CD4-positive, alpha-beta memory T cell (primary cell): Measurements from ENCODE around the gene KSR1. TPM values are rescaled to one million over a fixed set of nuclear protein-coding genes. Genes with fewer than 3 reads are reported as not detected.

Source experiments
- CTCF ChIA-PET: fragments of 350-600 bp; sonication (Branson Sonifier 250); formaldehyde crosslinking; loops from one replicate; lab custom pipeline; 2021; ENCODE audit warnings: inconsistent platforms; ENCODE audit not compliant: partially characterized antibody; lab: Charles Lee
- POLR2A ChIA-PET: fragments of 350-600 bp; sonication (Branson Sonifier 250); formaldehyde crosslinking; loops from one replicate; lab custom pipeline; 2021; ENCODE audit not compliant: partially characterized antibody; lab: Charles Lee
- DNase-seq, 5 donors: peaks; one replicate each; pipeline versions ENCODE4 v3.0.0 to v3.0.0-alpha.2; 2020 to 2022; ENCODE audit warnings: mixed read lengths in 1 of 5
- H3K27ac ChIP-seq: one replicate; pipeline ENCODE4 v1.7.0; 2013; ENCODE audit warnings: low read depth, low read length
- H3K27me3 ChIP-seq: 2 replicates; pipeline ENCODE4 v1.7.0; 2013; ENCODE audit warnings: mild to moderate bottlenecking, low read length, moderate library complexity; ENCODE audit not compliant: insufficient read depth
- H3K36me3 ChIP-seq: 2 replicates; pipeline ENCODE4 v1.7.0; 2013; ENCODE audit warnings: mild to moderate bottlenecking, low read length, moderate library complexity; ENCODE audit not compliant: insufficient read depth
- H3K4me1 ChIP-seq: 2 replicates; pipeline ENCODE4 v1.7.0; 2013; ENCODE audit warnings: mild to moderate bottlenecking, low read length, moderate library complexity; ENCODE audit not compliant: insufficient read depth
- H3K4me3 ChIP-seq, 2 donors: one replicate each; pipeline ENCODE4 v1.7.0; 2013; ENCODE audit warnings: low read length in 2 of 2, mild to moderate bottlenecking in 1 of 2
- H3K9me3 ChIP-seq, 2 donors: one replicate each; pipeline ENCODE4 v1.7.0; 2013; ENCODE audit warnings: low read length in 2 of 2, control low read depth in 1 of 2; ENCODE audit not compliant: control insufficient read depth in 1 of 2
- H3K27ac Mint-ChIP-seq, 7 donors: one replicate each; pipeline ENCODE4 v1.8.0; 2020 to 2021; ENCODE audit warnings: mixed read lengths in 7 of 7, mild to moderate bottlenecking in 6 of 7, inconsistent platforms in 3 of 7, moderate library complexity in 3 of 7
- H3K27me3 Mint-ChIP-seq, 2 donors: one replicate each; pipeline ENCODE4 v1.8.0; 2020 to 2021; ENCODE audit warnings: mixed read lengths in 2 of 2
- H3K36me3 Mint-ChIP-seq, 2 donors: one replicate each; pipeline ENCODE4 v1.8.0; 2020 to 2021; ENCODE audit warnings: mixed read lengths in 2 of 2, inconsistent platforms in 1 of 2, mild to moderate bottlenecking in 1 of 2
- H3K4me1 Mint-ChIP-seq, 4 donors: one replicate each; pipeline ENCODE4 v1.8.0; 2020 to 2021; ENCODE audit warnings: mixed read lengths in 4 of 4, mild to moderate bottlenecking in 1 of 4
- H3K4me3 Mint-ChIP-seq, 8 donors: one replicate each; pipeline ENCODE4 v1.8.0; 2020 to 2021; ENCODE audit warnings: mixed read lengths in 8 of 8, mild to moderate bottlenecking in 7 of 8, moderate library complexity in 6 of 8, inconsistent platforms in 3 of 8
- H3K9me3 Mint-ChIP-seq, 8 donors: one replicate each; pipeline ENCODE4 v1.8.0; 2020 to 2021; ENCODE audit warnings: mixed read lengths in 8 of 8, mild to moderate bottlenecking in 5 of 8, inconsistent platforms in 3 of 8, moderate library complexity in 1 of 8
- intact Hi-C: fragments of 100-400 bp; cut with micrococcal nuclease; formaldehyde crosslinking; loops from one replicate; pipeline ENCODE4 v1.15.1; 2023
- polyA plus RNA-seq, 2 donors: library from polyadenylated mRNA; unstranded; fragments of 300-500 nt; fragmentation: Illumina TruSeq; gene quantifications; one replicate each; pipeline ENCODE4 v1.2.3, GENCODE V29; 2021
- total RNA-seq, 2 experiments: library from RNA; stranded (reverse); gene quantifications; one replicate each; pipeline ENCODE4 v1.2.3, GENCODE V29; 2021

KSR1 gene
- total and polyA plus RNA-seq, 4 experiments from 2014 or later: 0.77 to 40.0 (median 18.7) TPM

DNA sequence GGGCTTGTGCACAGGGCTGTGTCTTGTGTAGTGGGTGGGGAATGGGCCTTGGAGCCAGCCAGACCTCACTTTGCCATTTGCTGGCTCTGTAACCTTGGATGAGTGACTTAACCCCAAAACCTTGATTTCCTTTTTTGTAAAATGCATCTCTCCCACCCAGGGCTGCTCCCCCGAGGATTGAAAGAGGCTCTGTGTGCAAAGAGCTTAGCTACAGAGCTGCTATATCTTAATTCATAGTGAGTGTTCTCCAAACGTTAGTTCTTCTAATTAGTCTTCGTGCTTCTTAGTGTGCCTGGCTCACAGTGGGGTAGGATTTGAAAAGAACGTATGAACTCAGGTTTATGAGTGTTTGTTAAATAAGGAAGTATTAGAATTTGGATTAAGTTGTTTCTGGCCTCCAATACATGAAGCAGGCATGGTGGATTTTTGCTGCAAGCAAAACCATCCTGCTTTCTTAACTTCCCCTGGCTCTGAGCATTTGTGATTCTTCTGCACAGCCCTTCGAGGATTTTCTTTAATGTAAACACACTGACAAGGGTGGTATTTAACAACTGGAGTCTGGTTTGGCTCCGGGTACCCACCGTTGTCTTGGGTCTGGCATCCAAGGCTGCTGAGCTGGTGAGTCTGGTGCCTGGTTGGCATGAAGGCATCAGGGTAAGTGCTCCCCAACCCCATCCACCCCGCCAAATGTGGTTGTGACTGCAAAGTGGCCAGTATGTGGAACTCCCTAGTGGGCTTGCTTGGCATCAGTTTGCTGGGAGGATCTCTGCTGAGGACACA, 29.7 kb downstream of the KSR1 start:
- no peaks in the 10 kb centered on the region for H3K9me3 ChIP-seq
- Mint-ChIP-seq H3K27me3 (no peaks in the 10 kb centered on the region), H3K9me3 (no peaks in the 10 kb centered on the region), H3K4me1 (peaks cover 13 to 24% (median 18%) of the 10 kb centered on the region in 4 donors), H3K4me3 (no peak overlapping the region), H3K36me3 (peaks cover 0 to 1% of the 10 kb centered on the region in 2 donors), H3K27ac (peak overlapping the region in 2 of 7 donors; percentile 14 to 16)
- intact Hi-C loops: no loop called here
- H3K36me3 ChIP-seq: no peaks in the 10 kb centered on the region
- POLR2A ChIA-PET: interaction anchor here (1.6 kb wide), 1 partner anchor 30 kb away, joined by 4 read pairs; the partner anchor contains the start of gene KSR1
- H3K4me3 ChIP-seq: no peak overlapping the region
- no peak overlapping the region for H3K27ac ChIP-seq
- CTCF ChIA-PET: no interaction called here
- H3K27me3 ChIP-seq: no peaks in the 10 kb centered on the region
- peaks cover 11% of the 10 kb centered on the region for H3K4me1 ChIP-seq
- DNase-seq: no peak

DNA sequence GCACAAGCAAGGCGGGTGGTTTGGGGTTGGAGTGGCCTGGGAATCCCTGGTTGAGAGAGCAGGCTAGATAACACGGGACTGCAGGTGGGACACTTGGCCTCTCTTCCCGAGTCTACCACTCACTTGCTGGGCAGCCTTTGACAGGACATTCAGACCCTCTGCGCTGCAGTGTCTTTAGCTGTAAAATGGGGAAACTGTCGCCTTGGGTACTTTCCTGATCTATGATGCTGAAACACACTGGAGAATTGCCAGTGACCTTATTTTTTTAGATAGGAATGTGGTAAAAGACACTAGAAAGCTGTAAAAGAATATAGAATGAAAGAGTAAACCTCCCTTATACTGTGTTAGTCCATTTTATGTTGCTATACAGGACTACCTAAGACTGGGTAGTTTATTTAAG, 30.5 kb downstream of the KSR1 start:
- POLR2A ChIA-PET: no interaction called here
- intact Hi-C loops: no loop called here
- Mint-ChIP-seq H3K4me3 (no peak overlapping the region), H3K9me3 (no peaks in the 10 kb centered on the region), H3K4me1 (peaks cover 6 to 16% (median 11%) of the 10 kb centered on the region in 4 donors), H3K27ac (no peak overlapping the region), H3K36me3 (peaks cover 0 to 1% of the 10 kb centered on the region in 2 donors), H3K27me3 (no peaks in the 10 kb centered on the region)
- CTCF ChIA-PET: no interaction called here
- H3K27me3 ChIP-seq: no peaks in the 10 kb centered on the region
- DNase-seq: no peak
- no peaks in the 10 kb centered on the region for H3K9me3 ChIP-seq
- no peak overlapping the region for H3K27ac ChIP-seq
- H3K36me3 ChIP-seq: no peaks in the 10 kb centered on the region
- H3K4me3 ChIP-seq: no peak overlapping the region
- peaks cover 3% of the 10 kb centered on the region for H3K4me1 ChIP-seq

DNA sequence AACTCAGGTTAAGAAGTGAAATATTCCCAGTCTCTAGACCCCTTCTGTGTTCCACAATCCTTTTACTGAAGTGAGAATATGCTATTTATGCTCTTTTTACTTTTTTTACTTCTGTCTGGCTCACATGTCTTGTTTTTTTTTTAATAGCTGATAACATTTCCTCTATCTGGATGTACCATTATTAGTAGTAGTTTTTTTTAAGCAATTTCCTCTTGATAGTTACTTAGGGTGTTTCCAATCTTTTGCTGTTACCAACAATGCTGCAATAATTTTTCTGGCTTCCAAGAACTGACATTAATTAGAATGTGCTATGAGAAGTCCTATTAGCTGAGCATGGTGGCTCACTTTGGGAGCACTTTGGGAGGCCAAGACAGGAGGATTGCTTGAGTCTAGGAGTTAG, 32.0 kb downstream of the KSR1 start:
- Mint-ChIP-seq H3K27ac (peak overlapping the region in 1 of 7 donors; percentile 23), H3K9me3 (no peaks in the 10 kb centered on the region), H3K4me1 (peaks cover 0 to 8% (median 5%) of the 10 kb centered on the region in 4 donors), H3K36me3 (no peaks in the 10 kb centered on the region), H3K27me3 (no peaks in the 10 kb centered on the region), H3K4me3 (no peak overlapping the region)
- Histone ChIP-seq H3K9me3 (no peaks in the 10 kb centered on the region), H3K27ac (no peak overlapping the region), H3K4me3 (no peak overlapping the region), H3K36me3 (no peaks in the 10 kb centered on the region), H3K4me1 (no peaks in the 10 kb centered on the region), H3K27me3 (no peaks in the 10 kb centered on the region)
- intact Hi-C loops: no loop called here
- no peak for DNase-seq
- CTCF ChIA-PET: no interaction called here
- POLR2A ChIA-PET: no interaction called here

DNA sequence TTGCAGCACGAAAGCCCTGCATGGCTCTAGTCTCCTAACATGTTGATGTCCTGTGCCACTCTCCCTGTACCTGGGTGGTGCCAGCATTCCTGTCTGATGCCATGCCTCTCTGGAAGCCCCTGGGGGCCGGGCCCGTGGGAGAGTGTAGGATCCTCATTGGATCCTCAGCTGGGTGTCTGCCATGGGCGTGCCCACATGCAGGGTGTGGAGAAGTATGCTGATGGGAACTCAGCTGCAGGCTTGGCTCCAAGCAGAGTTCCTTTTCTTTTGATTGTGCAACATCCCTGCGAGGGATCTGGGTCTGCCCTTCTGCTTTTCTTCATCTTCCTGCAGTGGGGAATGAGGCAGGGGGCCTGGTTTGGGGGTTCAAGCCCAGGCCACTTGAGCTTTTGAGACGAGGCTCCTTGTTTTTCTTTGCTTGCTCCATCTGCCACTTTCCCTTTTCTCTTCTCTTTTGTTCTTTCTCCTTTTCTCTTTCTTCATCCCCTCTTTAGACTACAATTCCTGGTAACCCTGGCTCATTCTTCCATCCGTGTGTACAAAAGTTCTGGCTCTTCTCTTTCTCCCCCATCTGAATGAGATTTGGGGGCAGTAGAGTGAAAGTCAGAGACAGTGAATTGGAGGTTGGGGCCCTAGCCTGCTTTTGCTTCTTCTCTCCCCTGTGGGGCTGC, 32.9 kb downstream of the KSR1 start:
- no peaks in the 10 kb centered on the region for H3K36me3 Mint-ChIP-seq
- ChIA-PET POLR2A (no interaction called here), CTCF (no interaction called here)
- no peak overlapping the region for H3K27ac Mint-ChIP-seq
- no peaks in the 10 kb centered on the region for H3K4me1 ChIP-seq
- no peak for DNase-seq
- no peaks in the 10 kb centered on the region for H3K36me3 ChIP-seq
- peaks cover 0 to 8% (median 5%) of the 10 kb centered on the region in 4 donors for H3K4me1 Mint-ChIP-seq
- no peaks in the 10 kb centered on the region for H3K9me3 Mint-ChIP-seq
- H3K27me3 Mint-ChIP-seq: no peaks in the 10 kb centered on the region
- no peaks in the 10 kb centered on the region for H3K9me3 ChIP-seq
- intact Hi-C loops: no loop called here
- H3K4me3 ChIP-seq: no peak overlapping the region
- H3K4me3 Mint-ChIP-seq: peak overlapping the region in 2 of 8 donors; percentile 11 to 21
- H3K27me3 ChIP-seq: no peaks in the 10 kb centered on the region
- H3K27ac ChIP-seq: no peak overlapping the region

DNA sequence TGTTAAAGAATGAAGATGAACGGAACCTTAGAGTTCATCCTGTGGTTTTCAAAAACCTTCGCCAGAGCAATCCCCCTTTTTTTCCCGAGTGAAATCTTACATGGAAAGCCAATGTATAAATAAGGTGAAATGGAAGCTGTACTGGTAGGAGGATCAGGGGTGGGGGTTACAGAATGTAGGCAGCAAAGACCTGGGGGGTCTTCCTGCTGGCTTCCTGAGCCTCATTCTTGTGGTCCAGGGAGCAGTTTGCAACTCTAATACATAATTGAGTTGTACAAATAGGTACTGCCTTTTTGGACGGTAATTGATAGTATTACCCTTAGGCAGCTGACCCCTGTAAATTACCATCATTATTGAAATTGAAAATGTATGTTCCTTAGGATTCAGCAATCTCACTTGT, 34.1 kb downstream of the KSR1 start:
- Mint-ChIP-seq H3K27me3 (no peaks in the 10 kb centered on the region), H3K36me3 (no peaks in the 10 kb centered on the region), H3K27ac (no peak overlapping the region), H3K4me1 (peaks cover 0 to 8% (median 5%) of the 10 kb centered on the region in 4 donors), H3K9me3 (no peaks in the 10 kb centered on the region), H3K4me3 (no peak overlapping the region)
- intact Hi-C loops: no loop called here
- Histone ChIP-seq H3K4me1 (no peaks in the 10 kb centered on the region), H3K4me3 (no peak overlapping the region), H3K9me3 (no peaks in the 10 kb centered on the region), H3K27ac (no peak overlapping the region), H3K36me3 (no peaks in the 10 kb centered on the region), H3K27me3 (no peaks in the 10 kb centered on the region)
- no peak for DNase-seq
- CTCF ChIA-PET: no interaction called here
- POLR2A ChIA-PET: no interaction called here

DNA sequence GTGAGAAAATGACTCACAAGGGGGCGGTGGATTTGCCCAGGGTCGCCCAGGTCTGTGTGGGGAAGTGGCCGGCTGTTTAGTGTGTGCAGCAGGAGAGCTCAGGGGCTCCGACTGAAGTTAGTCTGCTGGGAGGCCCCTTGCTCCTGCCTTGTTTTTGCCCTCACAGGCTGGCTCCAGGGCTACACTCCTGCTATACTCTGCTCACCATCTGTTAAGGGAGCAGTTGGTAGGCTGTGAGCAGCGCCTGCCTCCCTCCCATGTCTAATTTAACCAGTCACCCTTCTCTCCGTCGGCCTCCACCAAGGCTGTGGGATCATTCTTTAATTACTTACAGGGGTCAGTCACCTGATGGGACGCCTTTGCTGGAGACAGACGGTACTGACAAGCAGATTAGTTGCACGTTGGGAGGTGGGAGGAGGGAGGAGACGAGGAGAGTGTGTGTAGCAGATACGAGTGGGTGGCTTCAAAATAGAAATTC, 35.5 kb downstream of the KSR1 start:
- Histone ChIP-seq H3K36me3 (no peaks in the 10 kb centered on the region), H3K27ac (no peak overlapping the region), H3K4me1 (no peaks in the 10 kb centered on the region), H3K4me3 (no peak overlapping the region), H3K9me3 (no peaks in the 10 kb centered on the region), H3K27me3 (no peaks in the 10 kb centered on the region)
- ChIA-PET POLR2A (no interaction called here), CTCF (no interaction called here)
- Mint-ChIP-seq H3K4me1 (peaks cover 0 to 8% (median 5%) of the 10 kb centered on the region in 4 donors), H3K27me3 (no peaks in the 10 kb centered on the region), H3K36me3 (no peaks in the 10 kb centered on the region), H3K27ac (peak overlapping the region in 2 of 7 donors; percentile 4 to 22), H3K9me3 (no peaks in the 10 kb centered on the region), H3K4me3 (no peak overlapping the region)
- intact Hi-C loops: no loop called here
- DNase-seq: no peak

DNA sequence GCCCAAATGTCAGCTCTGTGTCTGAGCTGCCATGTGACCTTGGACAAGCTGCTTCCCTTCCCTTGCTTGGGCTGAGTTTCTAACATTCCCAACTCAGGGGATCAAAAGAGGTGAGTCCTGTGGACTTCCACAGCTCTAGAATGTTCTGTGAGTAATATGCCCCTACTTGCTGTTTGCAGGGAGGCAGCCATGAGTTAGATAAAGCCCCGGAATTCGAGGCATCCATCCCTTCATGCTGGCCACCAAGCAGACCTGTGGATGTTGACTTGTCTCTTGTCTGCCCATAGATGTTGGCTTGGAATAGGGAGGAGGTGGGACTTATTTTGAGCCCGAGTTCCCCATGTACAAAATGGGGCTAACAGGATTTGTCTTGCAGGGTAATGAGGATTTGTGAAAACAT, 36.2 kb downstream of the KSR1 start:
- Histone ChIP-seq H3K36me3 (no peaks in the 10 kb centered on the region), H3K27ac (no peak overlapping the region), H3K4me1 (no peaks in the 10 kb centered on the region), H3K27me3 (no peaks in the 10 kb centered on the region), H3K4me3 (no peak overlapping the region), H3K9me3 (no peaks in the 10 kb centered on the region)
- no peaks in the 10 kb centered on the region for H3K27me3 Mint-ChIP-seq
- ChIA-PET CTCF (no interaction called here), POLR2A (no interaction called here)
- H3K4me3 Mint-ChIP-seq: no peak overlapping the region
- H3K36me3 Mint-ChIP-seq: no peaks in the 10 kb centered on the region
- H3K4me1 Mint-ChIP-seq: peaks cover 0 to 8% (median 5%) of the 10 kb centered on the region in 4 donors
- DNase-seq: no peak
- no peaks in the 10 kb centered on the region for H3K9me3 Mint-ChIP-seq
- H3K27ac Mint-ChIP-seq: no peak overlapping the region
- intact Hi-C loops: no loop called here
